ENCODE data around the gene ECM1.

Gene ECM1

GRCh38 chr1:150561974-150562445, 54.1 kb downstream of the ECM1 start:
- H3K4me3 ChIP-seq (ENCODE audit: low read length, poor library complexity, severe bottlenecking), result peak overlapping the region; percentile 80
- no peaks in the 10 kb centered on the region for H3K36me3 ChIP-seq (ENCODE audit: insufficient read depth, low read length)
- TF ChIP-seq EZH2phosphoT487 (IDR thresholded peaks at IDR 0.05; ENCODE audit: borderline replicate concordance), result no peak
- peaks cover 3% of the 10 kb centered on the region for H4K20me1 ChIP-seq (ENCODE audit: insufficient read depth, low read length, poor library complexity, severe bottlenecking)
- H3K4me1 ChIP-seq (ENCODE audit: insufficient read depth, low read length, poor library complexity, severe bottlenecking), result peaks cover 26% of the 10 kb centered on the region
- no peaks in the 10 kb centered on the region for H3F3A ChIP-seq (ENCODE audit: low read depth)
- peak overlapping the region; percentile 75 for H3K9ac ChIP-seq (ENCODE audit: low read depth, low read length, poor library complexity, severe bottlenecking)
- no peaks in the 10 kb centered on the region for H3K27me3 ChIP-seq (ENCODE audit: insufficient read depth, low read length, poor library complexity, severe bottlenecking)
- no peaks in the 10 kb centered on the region for H3K9me3 ChIP-seq (ENCODE audit: insufficient read depth, low read depth, low read length)
- H2AFZ ChIP-seq (ENCODE audit: low read length), result peak overlapping the region; percentile 89
- peaks cover 26% of the 10 kb centered on the region; the same call in 1 of the 2 replicates for H3K79me2 ChIP-seq (ENCODE audit: insufficient read depth, low read length)
- peak overlapping the region; percentile 90 for H3K4me2 ChIP-seq (ENCODE audit: low read depth, low read length, poor library complexity, severe bottlenecking)
- H3K9me2 ChIP-seq (replicated peaks; ENCODE audit: low read depth, low read length), result no peaks in the 10 kb centered on the region

- no peaks in the 10 kb centered on the region for H3K27me3 ChIP-seq (ENCODE audit: insufficient read depth, low read length, poor library complexity, severe bottlenecking)
- peak overlapping the region; percentile 80 for H3K4me3 ChIP-seq (ENCODE audit: low read length, poor library complexity, severe bottlenecking)
- no peak for TF ChIP-seq CTCF (conservative IDR thresholded peaks at IDR 0.05; ENCODE audit: low read length)
- no peak for TF ChIP-seq EZH2phosphoT487 (IDR thresholded peaks at IDR 0.05; ENCODE audit: borderline replicate concordance)
- H3K79me2 ChIP-seq (ENCODE audit: insufficient read depth, low read length), result peaks cover 33% of the 10 kb centered on the region; the same call in 1 of the 2 replicates
- H3K9me2 ChIP-seq (replicated peaks; ENCODE audit: low read depth, low read length), result no peaks in the 10 kb centered on the region
- peak overlapping the region; percentile 90 for H3K4me2 ChIP-seq (ENCODE audit: low read depth, low read length, poor library complexity, severe bottlenecking)
- peak overlapping the region; percentile 75 for H3K9ac ChIP-seq (ENCODE audit: low read depth, low read length, poor library complexity, severe bottlenecking)
- no peaks in the 10 kb centered on the region for H3F3A ChIP-seq (ENCODE audit: low read depth)
- H3K9me3 ChIP-seq (ENCODE audit: insufficient read depth, low read depth, low read length), result no peaks in the 10 kb centered on the region
- no peaks in the 10 kb centered on the region for H3K36me3 ChIP-seq (ENCODE audit: insufficient read depth, low read length)
- peaks cover 3% of the 10 kb centered on the region for H4K20me1 ChIP-seq (ENCODE audit: insufficient read depth, low read length, poor library complexity, severe bottlenecking)
- H2AFZ ChIP-seq (ENCODE audit: low read length), result peak overlapping the region; percentile 89; the same call in 1 of the 2 replicates
- peaks cover 26% of the 10 kb centered on the region for H3K4me1 ChIP-seq (ENCODE audit: insufficient read depth, low read length, poor library complexity, severe bottlenecking)
Measured at GRCh38 chr1:150562446-150563339, 54.8 kb downstream of the ECM1 start.
